ENCODE data around the gene BID.
A peak's percentile ranks its signal among the peaks of the same experiment; 100 is the strongest.
"Not testable (repeated sequence)": the region's sequence is repeated elsewhere in the genome, so short reads cannot be mapped to it uniquely, and the experiment has no call there.

BID gene

DNA sequence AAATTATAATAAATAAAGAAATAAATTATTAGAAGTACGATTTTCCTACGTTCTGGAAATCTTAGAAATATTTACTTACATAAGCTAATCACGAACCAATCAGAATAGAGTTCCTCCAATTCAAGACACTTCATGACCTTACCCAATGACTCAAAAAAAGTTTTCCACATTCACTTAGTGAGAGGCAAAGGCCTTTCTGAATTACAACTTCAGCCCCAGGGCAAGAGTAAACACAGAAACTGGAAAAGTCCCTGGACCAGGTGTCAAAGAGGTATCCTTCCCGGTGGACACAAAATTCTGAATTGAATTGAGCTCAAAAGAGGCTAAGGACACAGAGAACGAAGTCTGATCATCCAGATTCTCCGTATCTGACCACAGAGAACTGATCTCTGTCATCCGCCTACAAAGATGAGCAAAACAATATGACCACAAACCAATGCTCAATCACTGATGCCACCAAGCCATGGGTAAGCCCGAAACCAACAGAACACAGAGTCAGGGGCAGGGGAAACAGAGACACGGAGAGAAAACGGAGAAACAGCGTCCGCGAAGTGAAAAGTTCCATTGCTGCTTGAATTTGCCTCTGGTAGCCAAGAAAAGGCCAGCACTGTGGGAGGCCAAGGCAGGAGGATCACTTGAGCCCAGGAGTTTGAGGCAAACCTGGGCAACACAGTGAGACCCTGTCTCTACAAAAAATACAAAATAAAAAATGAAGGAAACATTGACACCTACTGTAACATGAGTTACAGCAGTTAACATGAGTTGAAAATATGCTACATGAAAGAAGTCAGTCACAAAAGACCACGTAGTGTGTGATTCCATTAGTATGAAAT is 6.8 kb downstream of the BID start:
- peak; percentile 70 for DNase-seq

DNA sequence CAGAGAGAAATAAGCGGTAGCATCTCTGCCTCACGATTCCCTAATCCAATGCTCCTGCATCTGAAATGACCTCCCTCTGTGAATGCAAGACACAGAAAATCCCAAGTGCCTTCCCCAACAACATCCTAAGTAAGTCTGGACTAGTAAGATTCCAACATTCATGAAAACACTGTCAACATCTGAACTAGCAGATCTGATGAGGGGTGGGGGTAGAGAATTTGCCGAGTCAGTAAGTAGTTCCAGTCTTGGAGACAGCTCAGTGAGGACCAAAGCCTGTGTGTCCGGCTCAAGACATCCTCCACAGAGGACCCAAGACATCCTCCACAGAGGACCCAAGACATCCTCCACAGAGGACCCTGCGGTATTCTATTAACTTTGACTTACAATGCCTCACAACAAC is 9.4 kb downstream of the BID start:
- DNase-seq = not testable (repeated sequence)

DNA sequence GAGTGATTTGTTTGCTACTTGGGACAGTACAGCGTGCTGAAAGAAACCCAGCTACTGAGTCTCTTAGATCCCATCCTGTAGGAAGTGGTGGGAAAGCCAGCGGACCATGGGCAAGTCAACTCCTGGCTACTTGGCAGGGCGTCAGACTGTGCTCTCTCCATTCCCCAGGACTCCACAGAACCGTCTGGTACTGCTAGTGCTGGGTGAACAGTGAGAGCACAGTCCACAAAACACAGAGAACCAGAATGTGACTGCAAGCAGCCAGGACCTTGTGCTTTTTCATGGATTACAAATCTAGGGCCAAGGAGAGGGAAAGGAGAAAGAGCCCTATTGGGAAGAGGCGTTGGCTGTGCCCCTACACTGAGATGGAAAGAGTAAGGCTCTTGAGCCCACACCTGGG is 10.2 kb downstream of the BID start:
- DNase-seq = no peak

DNA sequence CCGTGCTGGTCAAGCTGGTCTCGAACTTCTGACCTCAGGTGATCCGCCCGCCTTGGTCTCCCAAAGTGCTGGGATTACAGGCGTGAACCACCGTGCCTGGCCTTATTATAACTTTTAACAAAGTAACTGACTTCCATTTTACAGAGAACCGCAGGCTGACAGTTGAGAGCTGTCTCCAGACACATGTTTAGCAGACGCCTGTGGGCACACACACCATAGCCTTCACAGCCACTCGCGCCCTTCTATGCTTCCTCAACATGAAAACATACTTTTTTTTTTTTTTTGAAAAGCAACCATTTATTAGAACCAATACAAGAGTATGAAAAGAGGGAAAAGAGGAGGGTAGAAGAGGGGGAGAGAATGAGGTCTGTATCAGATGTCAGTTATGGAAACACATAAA is 10.8 kb downstream of the BID start:
- DNase-seq = not testable (repeated sequence)

DNA sequence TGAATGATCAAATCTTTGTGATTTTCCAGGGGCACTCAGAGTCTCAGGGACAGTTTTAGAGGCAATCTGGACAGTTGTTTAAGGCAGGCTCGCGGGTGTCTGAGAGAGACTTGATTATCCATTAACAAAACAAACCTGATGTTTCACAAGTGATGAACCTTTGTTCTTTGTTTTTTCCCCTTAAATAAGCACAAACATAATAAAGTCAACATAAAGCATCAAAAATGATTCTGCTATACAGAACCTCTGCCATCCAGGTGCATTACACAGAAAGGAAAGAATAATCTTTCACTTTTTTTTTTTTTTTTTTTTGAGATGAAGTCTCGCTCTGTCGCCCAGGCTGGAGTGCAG is 13.2 kb downstream of the BID start:
- DNase-seq = no peak

DNA sequence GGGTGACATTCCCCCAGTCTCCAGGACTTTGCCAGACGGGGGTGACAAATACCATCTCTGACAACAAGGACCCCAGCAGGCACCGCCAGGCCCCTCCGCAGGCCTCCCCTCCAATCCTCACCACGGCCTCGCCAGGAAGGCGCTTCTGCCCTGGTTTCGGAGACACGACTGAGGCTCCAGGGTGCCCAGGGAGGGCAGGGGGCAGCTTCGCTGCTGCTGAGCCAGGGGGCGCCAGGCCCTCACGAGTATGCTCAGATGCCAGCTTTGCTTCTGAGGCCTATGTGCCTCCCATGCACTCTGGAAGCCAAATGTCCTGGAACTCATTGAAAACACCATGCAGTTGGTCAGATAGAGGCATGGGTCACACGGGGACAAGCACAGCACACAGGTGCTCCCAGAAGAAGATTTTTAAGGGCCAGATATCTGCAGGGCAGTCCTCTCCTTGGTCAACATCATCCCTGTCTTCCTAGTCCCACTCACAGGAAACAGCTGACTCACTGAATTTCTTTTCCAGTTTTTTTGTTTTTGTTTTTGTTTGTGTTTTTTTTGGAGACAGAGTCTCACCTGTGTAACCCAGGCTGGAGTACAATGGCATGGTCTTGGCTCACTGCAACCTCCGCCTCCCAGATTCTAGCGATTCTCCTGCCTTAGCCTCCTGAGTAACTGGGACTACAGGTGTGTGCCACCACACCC is 19.9 kb downstream of the BID start:
- peak; percentile 30 for DNase-seq

DNA sequence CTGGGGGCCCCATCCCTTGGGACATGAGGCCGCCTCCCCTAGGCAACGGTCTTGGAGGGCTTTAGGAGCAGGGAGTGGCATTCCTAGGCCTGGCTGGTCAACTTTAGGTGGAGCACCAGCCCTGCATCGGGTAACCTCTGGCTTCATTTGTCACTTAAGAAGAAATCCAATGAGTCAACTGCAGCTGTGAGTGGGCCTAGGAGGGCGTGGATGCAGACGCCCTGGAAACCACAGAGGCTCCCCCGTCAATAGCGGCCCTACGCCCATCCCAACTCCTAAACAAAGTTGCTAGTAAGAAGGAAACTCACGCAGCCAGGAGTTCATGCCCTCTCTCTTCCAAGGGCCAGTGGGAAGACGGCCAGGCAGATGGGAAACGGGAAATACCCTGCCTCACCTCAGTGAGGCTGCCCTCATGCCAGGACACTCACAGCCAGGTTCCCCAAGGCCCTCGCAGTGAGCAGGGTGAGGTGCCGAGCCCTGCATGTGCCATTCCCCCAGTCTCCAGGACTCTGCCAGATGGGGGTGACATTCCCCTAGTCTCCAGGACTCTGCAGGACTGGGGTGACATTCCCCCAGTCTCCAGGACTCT is 20.8 kb downstream of the BID start:
- no peak for DNase-seq

DNA sequence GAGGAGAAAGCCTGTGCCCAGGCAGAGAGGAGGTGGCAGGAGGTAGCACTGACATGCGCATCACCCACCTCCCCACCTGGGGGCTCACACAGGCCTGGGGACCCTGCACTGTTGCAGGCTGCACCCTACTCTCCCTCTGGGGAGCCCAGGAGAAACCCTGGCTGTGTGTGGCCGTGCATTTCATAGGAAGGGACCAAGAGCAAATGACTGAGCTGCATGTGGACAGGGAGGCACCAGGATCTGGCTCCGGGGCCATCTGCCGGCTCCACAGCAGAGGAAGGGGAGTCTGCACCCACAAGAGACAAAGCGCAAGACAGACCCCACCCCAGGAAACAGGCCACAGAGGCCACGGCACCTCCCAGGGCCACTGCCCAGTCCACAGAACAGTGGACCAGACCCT is 22.7 kb downstream of the BID start:
- no peak for DNase-seq

DNA sequence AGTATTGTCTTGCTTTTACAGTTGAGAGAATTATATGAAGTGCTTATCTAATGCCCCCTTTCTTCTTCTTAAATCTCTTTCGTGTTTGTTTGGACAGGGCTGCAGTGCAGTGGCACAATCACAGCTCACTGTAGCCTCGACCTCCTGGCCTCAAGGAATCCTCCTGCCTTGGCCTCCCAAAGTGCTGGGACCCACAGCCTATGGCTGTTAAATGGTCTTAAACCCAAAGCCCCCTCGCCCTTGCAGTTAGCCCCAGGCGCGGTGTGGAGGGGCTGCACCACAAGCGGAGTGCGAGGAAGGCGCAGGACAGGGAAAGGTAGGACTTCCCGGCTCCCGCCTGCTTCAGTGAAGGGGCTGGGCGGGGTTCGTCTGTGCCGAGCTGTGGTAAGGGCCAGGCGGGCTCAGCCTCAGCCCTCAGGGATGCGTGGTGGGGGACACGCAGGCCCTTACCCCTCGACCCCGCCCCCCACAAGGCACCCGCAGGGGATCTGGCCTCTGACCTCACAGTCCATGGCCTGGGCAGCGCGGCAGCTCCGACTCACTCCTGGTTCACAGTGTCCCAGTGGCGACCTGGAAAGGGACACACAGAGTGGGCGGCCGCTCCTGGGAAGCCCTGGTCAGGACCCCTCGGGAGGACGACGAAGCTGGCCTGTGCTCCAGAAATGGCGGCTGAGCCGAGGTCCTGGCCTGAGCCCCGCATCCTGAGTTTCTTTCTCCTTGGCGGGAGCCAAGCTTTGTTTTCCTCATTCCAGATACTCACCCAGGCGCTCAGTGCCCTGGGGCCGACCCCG is 24.5 kb downstream of the BID start:
- no peak for DNase-seq

DNA sequence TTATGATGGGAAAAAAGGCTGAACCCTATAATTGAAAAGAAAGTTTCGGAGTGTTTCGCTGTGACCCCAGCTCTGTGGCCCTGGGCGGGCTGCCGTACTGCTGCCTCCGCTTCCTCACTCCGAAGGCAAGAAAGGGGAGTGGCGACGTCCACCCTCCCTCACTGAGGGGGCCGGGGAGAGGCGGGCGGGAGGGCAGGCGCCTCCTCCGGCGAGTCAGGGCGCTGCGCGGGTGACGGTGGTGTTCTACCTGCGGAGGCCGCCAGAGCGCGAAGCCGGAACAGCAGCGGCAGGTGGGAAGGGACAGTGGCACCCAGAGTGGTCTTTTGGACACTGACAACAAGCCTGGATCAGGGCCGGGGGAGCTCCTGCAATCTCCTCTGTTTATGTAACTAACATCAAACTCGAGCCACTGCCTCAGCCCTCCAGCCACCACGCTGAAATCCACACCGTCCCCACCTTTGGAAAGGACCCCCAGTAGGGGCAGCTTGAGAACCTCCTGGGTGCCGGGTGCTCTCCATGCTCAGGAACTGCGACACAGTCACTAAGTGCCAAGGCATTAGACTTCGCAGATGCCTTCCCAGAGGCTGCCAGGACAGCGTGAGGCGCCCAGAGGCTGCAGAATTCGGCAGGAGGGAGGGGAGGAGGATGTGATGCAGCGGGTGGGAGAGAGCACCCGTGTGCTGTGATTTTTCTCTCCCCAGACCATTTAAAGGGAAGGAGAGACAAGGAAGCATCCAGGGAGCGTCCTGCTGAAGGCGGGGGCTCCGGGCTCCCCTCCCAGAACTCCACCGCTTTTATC is 25.5 kb downstream of the BID start:
- DNase-seq = no peak

DNA sequence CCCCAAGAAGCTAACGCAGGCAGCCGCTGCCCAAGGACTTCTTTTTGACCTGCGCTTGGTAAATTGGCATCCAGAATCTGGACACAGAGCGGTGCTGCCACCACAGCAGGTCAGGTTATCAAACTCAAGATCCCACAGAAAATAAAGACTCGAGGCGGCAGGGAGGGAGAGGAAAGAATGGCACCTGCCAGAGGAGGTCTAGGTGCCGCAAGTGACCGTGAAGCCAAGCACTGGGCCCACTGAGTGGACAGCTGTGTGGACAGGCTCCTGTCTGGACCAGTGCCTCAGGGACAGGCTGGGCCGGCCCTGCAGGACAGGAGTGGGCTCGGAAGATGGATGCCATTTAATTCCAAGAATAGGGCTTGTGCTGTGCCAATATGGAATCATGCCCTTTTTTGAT is 27.4 kb downstream of the BID start:
- no peak for DNase-seq

DNA sequence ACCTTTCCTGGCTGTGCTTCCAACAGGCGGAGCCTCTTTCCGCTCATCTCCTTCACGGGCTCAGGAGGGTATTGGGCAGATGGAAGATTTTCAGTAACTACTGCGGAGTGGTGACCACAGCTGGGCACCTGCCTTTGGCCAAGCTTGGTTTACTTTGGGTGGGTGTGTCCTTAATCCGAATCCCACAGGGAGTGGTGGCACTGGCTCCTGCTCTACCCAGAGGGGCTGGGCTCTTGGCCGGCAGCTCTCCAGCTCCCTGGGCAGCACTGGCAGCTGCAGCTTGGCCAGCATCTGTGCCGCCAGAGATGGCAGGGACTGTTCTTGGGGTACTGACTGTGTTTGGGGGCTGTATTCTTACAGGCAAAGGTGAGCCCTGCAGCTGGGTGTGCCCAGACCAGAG is 29.8 kb downstream of the BID start:
- no peak for DNase-seq

DNA sequence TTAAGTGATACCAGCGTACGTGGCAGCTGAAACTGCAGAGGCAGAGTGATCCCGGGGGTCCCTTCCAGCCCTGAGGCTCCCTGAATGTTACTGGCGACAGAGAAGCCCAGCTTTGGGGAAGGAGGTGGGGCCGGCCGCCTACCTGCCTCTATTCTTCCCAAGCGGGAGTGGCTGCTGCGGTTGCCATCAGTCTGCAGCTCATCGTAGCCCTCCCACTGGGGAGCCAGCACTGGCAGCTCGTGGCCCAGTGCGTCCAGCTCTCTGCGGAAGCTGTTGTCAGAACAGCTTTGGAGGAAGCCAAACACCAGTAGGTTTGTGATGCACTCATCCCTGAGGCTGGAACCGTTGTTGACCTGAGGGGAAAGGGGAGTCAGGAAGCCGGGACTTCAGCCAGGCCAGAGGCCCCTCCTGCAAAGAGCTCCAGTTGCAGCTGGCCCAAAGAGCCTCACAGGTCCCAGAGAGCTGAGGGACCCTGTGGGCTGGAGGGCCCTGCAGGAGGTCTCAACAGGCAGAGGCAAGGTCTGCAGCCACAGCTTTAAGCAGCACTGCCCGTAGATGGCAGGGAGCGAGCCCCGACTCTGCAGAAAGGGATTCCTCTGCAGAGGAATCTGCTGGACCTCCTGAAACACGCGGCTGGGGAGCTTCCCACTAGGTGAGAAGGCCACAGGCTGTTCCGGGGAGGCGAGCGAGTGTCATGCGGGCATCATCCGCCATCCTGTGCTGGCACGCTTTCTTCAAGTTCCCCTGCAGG is 30.4 kb downstream of the BID start:
- no peak for DNase-seq

DNA sequence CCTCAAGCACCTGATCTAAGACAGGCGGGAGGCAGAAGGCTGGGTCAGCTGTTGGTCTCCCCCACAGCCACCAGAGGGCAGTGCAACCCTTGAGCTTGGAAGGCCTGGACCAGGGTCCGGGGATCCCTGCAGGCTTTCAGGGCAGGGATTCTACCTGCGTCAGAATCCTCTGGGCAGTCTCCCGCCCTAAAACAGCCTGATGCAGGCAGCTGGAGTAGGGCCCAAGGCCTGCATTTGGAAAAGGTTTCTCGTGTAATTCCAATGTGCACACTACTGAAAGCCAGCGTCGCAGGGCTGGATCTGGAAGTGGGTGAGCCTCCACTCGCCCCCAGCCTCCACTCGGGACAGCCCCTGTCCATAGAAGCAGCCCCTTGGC is 31.8 kb downstream of the BID start:
- peak; percentile 77 for DNase-seq

DNA sequence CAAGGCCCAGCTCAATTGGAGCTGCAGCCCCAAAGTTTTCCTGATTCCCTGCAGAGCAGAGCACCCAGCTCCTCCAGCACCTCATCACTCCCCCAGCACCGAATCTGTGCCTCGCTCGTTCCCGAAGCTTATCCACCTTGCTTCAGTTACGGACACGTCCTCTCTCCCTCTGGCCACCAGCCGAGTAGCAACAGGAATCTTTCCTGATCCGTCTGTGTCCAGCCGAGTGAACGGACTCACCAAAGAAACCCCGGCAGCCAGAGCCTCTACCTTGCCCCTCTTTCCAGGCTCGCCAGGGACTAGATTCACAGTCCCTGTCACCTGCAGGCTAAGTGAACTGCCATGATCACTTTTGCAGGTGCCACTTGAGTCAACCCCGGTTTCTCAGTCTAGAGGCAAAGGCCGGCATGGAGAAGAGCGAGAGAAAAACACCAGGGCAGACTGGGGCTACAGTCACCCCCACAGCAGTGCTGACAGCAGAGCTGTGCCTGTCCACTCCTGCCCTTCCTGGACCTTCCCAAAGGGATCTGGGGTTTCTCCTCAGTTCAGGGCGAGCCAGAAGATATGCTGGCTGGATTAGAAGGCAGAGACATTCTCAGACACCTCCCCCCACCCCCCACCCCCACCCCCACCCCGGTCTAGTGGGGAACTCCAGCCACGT is 32.3 kb downstream of the BID start:
- DNase-seq = no peak

DNA sequence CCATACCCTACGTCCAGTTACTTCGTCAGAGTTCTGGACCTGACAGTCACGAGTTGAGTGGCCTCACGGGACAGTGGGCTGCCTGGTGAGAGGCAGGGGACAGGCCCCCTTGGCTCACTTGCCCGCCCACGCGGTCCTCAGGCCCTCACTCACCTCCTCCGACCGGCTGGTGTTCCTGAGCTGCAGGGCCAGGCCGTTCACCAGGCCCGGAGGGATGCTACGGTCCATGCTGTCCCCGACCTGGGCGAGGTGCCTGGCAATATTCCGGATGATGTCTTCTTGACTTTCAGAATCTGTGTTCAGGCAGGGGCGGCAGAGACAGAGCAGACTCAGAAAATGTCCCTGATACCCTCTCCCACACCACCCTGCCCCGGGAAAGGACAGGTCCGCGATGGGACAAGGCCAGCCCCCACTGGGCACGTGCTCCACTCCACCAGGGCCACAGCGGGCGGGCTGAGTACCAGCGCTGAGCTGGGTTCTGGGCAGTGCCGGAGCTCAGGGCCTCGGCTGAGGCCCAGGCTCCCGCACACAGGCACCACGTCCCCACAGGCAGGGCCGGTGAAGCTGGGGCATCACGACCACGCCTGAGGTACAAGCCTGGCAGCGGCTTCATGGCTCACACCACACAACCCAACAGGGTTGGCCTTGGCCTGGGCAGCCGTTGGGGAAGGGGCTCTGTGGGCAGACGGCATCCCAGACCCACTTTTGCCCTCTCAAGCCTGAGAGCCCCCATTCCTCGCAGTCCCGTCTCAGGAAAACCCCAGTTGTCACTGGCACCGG is 34.9 kb downstream of the BID start:
- DNase-seq = no peak

DNA sequence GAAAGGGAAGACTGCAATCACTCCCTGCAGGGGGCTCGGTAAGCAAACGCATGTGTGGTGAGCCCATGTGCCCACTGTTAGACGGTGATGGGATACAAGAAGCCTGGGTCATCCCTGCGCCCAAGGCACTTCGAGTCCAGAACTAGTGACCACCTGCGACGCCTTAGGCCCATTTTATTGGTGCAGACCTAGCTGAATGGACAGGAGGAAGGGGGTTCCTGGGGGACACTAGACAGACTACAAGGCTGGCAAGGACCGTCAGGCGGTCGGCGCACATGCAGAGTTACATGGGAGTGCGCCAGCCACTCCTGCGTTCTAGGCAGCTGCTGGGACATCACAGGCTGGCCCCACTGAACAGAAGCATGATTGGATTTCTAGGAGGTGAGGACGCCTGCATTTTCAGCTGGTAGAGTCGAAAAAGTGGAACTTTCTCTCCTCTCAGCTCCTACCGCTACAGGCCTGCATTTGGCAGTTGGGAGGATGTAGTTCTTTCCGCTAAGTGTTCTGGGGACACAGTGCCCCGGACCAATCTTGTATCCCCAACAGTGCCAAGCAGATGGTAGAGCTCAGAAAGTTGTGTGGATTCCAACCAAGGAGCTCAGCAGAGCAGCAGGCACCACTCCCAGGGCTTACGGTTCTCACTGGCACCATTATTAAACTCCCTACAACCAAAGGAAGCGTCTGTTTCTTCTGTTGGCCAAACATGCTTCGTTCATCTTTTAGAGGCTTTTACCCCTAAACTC is 35.7 kb downstream of the BID start:
- no peak for DNase-seq

DNA sequence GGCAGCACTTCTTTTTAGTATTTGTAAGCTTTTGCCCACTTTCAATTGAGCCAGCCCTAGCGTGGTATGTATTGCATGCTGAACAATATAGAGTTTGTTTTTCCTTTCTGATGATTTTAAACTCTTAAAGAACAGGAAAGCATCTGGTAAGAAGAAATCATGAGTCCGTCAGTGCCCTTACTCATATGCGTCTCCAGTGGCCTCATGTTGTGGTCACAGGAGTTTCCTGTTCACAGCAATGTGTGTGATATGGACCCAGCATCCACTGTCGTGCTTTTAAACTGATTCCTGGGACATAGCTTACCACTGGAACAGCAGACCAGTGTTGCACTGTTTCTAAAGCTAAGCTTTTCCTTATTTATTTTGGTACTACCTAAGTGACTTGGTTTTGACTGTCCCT is 40.1 kb downstream of the BID start:
- DNase-seq = peak; percentile 12

DNA sequence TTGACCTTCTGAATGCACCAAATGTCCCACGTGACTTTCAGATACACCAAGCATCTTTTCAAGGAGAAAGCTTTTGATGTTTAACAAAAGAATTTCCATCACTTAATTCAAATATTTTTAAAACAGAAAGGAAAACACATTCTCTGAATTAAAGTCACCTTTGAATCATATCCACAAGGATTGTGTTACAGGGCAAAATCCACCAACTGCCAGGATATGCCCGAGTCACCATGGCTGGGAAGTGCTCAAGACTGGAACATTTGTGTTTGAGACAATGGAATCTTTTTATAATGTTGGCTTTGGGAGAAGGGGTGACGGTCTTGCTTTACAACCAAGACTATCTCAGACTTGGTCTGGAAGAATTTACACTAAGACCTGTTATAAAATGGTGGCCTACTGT is 40.8 kb downstream of the BID start:
- DNase-seq = no peak

Data from stimulated activated CD4-positive, alpha-beta T cell treated with anti-CD3 and anti-CD28 coated beads, Interleukin-4, amount 100 ng/mL, for 24 hours (primary cell).